ENCODE data around the gene OSBPL9.
A peak's percentile ranks its signal among the peaks of the same experiment; 100 is the strongest.
"Not testable (repeated sequence)": the region's sequence is repeated elsewhere in the genome, so short reads cannot be mapped to it uniquely, and the experiment has no call there.

Gene OSBPL9

GRCh38 chr1:51638350-51638749 is 21.5 kb downstream of the OSBPL9 start:
- DNase-seq, result no peak

GRCh38 chr1:51639694-51640093 is 22.8 kb downstream of the OSBPL9 start:
- DNase-seq, result no peak

- no peak for DNase-seq
These were observed 24.2 kb downstream of the OSBPL9 start for GRCh38 chr1:51641096-51641495.

- no peak for DNase-seq
These were observed 25.8 kb downstream of the OSBPL9 start for GRCh38 chr1:51642739-51643142.

DNA sequence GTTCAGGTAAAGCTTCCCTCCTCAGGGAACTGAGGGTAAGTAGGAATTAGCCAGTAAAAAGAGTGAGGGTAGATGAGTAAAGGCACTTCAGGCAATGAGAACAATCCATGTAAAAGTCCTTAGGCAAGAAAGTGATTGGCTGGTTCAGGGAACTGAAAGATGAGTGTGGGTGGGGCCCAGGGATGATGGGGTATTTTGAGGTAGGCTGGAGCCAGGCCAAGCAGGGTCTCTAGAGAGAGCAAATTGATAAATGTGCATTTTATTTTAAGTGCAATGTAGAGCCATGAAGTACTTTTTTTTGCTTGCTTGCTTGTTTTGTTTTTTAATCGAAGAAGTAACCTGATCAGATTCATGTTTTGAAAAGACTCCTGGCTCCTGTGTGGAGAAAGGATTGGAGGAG is 26.5 kb downstream of the OSBPL9 start:
- DNase-seq, result no peak

- no peak for DNase-seq
These were observed 27.1 kb downstream of the OSBPL9 start for GRCh38 chr1:51644020-51644419.

- DNase-seq, result no peak
These were observed 27.8 kb downstream of the OSBPL9 start for GRCh38 chr1:51644533-51645197.

DNA sequence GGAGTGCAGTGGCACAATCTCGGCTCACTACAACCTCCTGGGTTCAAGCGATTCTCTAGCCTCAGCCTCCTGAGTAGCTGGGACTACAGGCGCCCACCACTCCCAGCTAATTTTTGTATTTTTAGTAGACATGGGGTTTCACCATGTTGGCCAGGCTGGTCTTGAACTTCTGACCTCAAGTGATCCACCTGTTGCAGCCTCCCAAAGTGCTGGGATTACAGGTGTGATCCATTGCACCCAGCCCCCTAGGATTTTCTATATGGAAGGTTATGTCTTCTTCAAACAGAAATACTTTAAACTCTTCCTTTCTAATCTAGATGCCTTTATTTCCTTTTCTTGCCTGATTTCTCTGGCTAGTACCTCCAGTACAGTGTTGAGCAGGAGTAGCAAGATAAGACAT is 29.7 kb downstream of the OSBPL9 start:
- DNase-seq, result not testable (repeated sequence)

- peak; percentile 24 for DNase-seq
These were observed 31.6 kb downstream of the OSBPL9 start for GRCh38 chr1:51648180-51649109.

GRCh38 chr1:51649593-51650091 is 32.8 kb downstream of the OSBPL9 start:
- no peak for DNase-seq

DNA sequence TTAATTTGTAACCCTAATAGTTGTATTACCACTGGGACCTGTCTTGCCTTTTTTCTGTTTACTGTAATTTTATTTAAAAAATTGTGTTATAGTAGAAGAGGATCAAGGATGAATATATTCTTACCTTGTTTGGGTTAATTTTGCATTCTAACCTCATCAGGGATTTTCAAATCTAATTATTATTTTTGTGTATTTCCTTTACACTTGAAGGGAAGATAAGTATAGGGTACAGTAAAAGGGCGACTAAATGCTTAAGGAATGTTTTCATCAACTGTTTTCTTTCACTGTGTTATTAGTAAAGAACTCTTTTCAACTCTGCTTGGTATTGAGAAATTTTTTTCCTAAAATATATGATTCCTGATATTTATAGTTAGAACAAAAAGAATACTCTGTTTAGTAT is 33.3 kb downstream of the OSBPL9 start:
- no peak for DNase-seq

- no peak for DNase-seq
These were observed 34.7 kb downstream of the OSBPL9 start for GRCh38 chr1:51651552-51651942.

DNA sequence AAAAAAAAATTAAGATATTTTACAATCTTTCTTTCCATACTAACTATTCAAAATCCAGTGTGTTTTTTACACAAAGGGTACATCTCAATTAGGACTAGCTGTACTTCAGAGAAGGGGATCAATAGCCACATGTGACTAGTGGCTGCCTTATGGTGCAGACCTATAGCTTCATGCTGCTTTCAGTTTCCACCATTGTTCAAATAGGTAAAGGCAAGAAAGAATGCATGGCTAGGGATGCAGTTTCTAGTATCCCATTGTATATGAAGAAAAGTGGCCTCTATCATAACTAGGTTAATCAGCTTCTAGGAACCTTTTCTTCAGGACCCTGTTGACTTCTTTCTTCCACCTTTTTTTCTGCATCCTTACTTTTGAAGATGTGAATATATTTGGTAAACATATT is 35.7 kb downstream of the OSBPL9 start:
- DNase-seq, result peak; percentile 14

DNA sequence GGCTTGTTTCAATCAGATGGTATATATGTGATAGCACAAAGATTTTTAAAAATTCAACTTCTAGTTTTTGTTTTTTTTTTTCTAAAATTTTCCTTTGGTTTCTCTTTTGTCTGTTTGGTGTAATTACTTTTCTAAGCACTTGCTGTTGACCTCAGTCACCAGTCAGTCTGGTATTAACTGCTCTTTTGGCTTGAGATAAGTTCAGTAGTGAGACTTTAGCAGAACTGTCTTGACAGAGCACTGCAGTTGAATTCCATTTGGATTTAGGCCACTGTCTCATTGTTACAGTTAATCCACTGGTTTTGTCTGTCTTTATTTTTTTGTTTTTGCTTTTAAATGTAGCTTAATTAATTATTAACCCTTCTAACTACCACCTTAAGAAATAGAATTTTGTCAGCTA is 36.2 kb downstream of the OSBPL9 start:
- no peak for DNase-seq

- DNase-seq, result no peak
These were observed 37.1 kb downstream of the OSBPL9 start for GRCh38 chr1:51654000-51654399.

DNA sequence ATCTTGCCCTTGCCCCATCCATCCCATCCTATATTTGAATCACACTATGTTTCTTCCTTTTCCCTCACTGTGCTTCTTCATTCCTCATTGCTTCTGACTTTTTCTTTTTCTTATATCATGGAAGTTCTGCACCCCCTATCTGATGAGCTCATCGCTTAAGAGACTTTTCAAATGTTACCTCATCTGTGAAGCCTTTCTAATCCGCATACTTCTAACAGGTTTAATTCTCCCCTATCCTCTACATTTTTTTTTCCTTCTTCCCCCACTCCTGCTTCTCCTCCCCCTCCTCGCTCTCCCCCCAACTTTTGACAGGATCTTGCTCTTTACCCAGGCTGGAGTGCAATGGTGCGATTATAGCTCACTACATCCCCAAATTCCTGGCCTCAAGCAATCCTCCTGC is 39.5 kb downstream of the OSBPL9 start:
- DNase-seq, result no peak

- DNase-seq, result no peak
These were observed 43.7 kb downstream of the OSBPL9 start for GRCh38 chr1:51660580-51660979.

- DNase-seq, result no peak
These were observed 44.2 kb downstream of the OSBPL9 start for GRCh38 chr1:51661081-51661518.

- no peak for DNase-seq
These were observed 46.2 kb downstream of the OSBPL9 start for GRCh38 chr1:51663105-51663504.

GRCh38 chr1:51663721-51664120 is 46.8 kb downstream of the OSBPL9 start:
- DNase-seq, result no peak

GRCh38 chr1:51664421-51665240 is 47.7 kb downstream of the OSBPL9 start:
- DNase-seq, result peak; percentile 31

DNA sequence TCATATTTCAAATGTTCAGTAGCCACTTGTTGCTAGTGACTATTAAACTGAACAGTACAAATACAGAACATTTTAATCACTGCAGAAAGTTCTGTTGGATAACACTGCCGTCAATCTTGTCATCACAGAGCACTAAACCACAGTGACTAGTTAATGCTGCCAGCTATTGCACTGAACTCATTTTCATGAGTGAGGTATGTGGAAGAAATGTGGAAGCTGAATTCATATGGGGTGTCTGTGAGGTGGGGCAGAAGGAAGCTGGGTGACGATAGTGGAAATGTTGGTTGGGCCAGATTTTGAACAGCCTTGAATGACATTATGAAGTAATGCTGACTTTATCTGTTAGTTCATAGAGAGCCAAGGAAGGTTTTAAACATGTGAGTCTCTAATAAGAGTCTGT is 49.6 kb downstream of the OSBPL9 start:
- DNase-seq, result no peak

DNA sequence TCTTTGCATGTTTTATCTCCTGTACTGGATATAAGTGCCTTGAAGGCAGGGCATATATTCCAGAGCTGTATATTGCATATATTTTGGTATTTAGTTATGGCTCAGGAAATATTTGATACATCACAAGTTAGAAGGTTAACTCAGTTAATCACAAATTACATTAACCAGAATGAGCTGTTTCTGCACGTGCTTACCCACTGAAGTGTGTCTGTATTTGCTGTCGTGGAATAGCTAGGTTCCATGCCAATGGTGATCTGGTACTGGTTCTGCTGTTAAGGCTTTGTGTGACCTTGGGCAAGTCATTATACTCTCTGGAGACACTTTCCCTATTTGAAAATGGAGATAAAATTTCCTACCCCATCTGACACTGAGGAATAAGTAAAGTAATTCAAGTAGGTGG is 50.7 kb downstream of the OSBPL9 start:
- DNase-seq, result no peak
